Neutrophil (primary cell): ENCODE measurements around the gene TYW5.
A peak's percentile ranks its signal among the peaks of the same experiment; 100 is the strongest.

Experiments
- H3K27ac ChIP-seq: fragments of 200-600 bp; sonication (generic); 2 replicates; pipeline ENCODE4 v1.5.1; 2016; ENCODE audit warnings: mild to moderate bottlenecking, moderate library complexity
- H3K27me3 ChIP-seq: fragments of 200-600 bp; sonication (generic); 2 replicates; pipeline ENCODE4 v1.6.0; 2016; ENCODE audit warnings: mild to moderate bottlenecking
- H3K36me3 ChIP-seq: fragments of 200-600 bp; sonication (generic); 2 replicates; pipeline ENCODE4 v1.5.1; 2017
- H3K4me1 ChIP-seq, 2 experiments: fragments of 200-600 bp in 1 of 2; sonication (generic) in 1 of 2; 1 replicate in 1 of 2; 2 replicates in 1 of 2; pipeline versions ENCODE4 v1.5.1 to v1.6.1; 2013 to 2016; ENCODE audit warnings: low read depth in 1 of 2, low read length in 1 of 2, mild to moderate bottlenecking in 1 of 2, moderate library complexity in 1 of 2; ENCODE audit not compliant: control insufficient read depth in 1 of 2, insufficient read depth in 1 of 2
- H3K4me3 ChIP-seq, 2 experiments: fragments of 200-600 bp in 1 of 2; sonication (generic) in 1 of 2; 1 replicate in 1 of 2; 2 replicates in 1 of 2; pipeline ENCODE4 v1.5.1; 2013 to 2016; ENCODE audit warnings: low read depth in 1 of 2, low read length in 1 of 2, mild to moderate bottlenecking in 1 of 2, moderate library complexity in 1 of 2
- H3K9me3 ChIP-seq: fragments of 200-600 bp; sonication (generic); 2 replicates; pipeline ENCODE4 v1.5.1; 2016
- TF ChIP-seq, protein P1 (sequence below): fragments of 200-600 bp; sonication (generic); IDR thresholded peaks from 2 replicates; pipeline ENCODE4 v1.5.1; 2016; ENCODE audit warnings: antibody characterized with exemption

TYW5 gene

GRCh38 chr2:199955339-199956061 is at the start of gene TYW5, which contains the start of gene MAIP1:
Gene TYW5, minus strand, starts transcription at chr2:199955491. Its CDS starts 21 bp downstream, at chr2:199955470.
Gene MAIP1, plus strand, starts transcription at chr2:199955582. Its CDS starts 217 bp downstream, at chr2:199955799.
- H3K9me3 ChIP-seq: no peaks in the 10 kb centered on the region
- TF ChIP-seq, protein P1, sequence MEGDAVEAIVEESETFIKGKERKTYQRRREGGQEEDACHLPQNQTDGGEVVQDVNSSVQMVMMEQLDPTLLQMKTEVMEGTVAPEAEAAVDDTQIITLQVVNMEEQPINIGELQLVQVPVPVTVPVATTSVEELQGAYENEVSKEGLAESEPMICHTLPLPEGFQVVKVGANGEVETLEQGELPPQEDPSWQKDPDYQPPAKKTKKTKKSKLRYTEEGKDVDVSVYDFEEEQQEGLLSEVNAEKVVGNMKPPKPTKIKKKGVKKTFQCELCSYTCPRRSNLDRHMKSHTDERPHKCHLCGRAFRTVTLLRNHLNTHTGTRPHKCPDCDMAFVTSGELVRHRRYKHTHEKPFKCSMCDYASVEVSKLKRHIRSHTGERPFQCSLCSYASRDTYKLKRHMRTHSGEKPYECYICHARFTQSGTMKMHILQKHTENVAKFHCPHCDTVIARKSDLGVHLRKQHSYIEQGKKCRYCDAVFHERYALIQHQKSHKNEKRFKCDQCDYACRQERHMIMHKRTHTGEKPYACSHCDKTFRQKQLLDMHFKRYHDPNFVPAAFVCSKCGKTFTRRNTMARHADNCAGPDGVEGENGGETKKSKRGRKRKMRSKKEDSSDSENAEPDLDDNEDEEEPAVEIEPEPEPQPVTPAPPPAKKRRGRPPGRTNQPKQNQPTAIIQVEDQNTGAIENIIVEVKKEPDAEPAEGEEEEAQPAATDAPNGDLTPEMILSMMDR: no peak
- no peaks in the 10 kb centered on the region for H3K27me3 ChIP-seq
- H3K4me3 ChIP-seq: peak within 1 kb of the TSS; percentile 69 to 91
- H3K27ac ChIP-seq: peak within 1 kb of the TSS; percentile 81
- peaks cover 26 to 28% of the 10 kb centered on the region in 2 experiments for H3K4me1 ChIP-seq
- H3K36me3 ChIP-seq: peaks cover 17% of the 10 kb centered on the region

GRCh38 chr2:200003444-200003843 is 48.2 kb upstream of the TYW5 start:
- no peaks in the 10 kb centered on the region for H3K9me3 ChIP-seq
- H3K27ac ChIP-seq: no peak overlapping the region
- H3K4me1 ChIP-seq: no peaks in the 10 kb centered on the region
- no peak overlapping the region for H3K4me3 ChIP-seq
- H3K27me3 ChIP-seq: no peaks in the 10 kb centered on the region
- TF ChIP-seq, protein P1: no peak
- no peaks in the 10 kb centered on the region for H3K36me3 ChIP-seq

- Histone ChIP-seq H3K27ac (no peak overlapping the region), H3K9me3 (no peaks in the 10 kb centered on the region), H3K4me3 (no peak overlapping the region), H3K4me1 (no peaks in the 10 kb centered on the region), H3K36me3 (no peaks in the 10 kb centered on the region), H3K27me3 (no peaks in the 10 kb centered on the region)
- TF ChIP-seq, protein P1: no peak
Measured at GRCh38 chr2:200000444-200001163, 45.3 kb upstream of the TYW5 start.

GRCh38 chr2:199999166-199999565 is 43.9 kb upstream of the TYW5 start:
- no peaks in the 10 kb centered on the region for H3K9me3 ChIP-seq
- TF ChIP-seq, protein P1: no peak
- no peak overlapping the region for H3K4me3 ChIP-seq
- H3K27ac ChIP-seq: no peak overlapping the region
- H3K36me3 ChIP-seq: no peaks in the 10 kb centered on the region
- no peaks in the 10 kb centered on the region for H3K4me1 ChIP-seq
- no peaks in the 10 kb centered on the region for H3K27me3 ChIP-seq

- TF ChIP-seq, protein P1: no peak
Measured at GRCh38 chr2:199997296-199997695, 42.0 kb upstream of the TYW5 start.

More at GRCh38 chr2:199997296-199997695, 42.0 kb upstream of the TYW5 start:
- Histone ChIP-seq H3K27me3 (no peaks in the 10 kb centered on the region), H3K4me3 (no peak overlapping the region), H3K36me3 (no peaks in the 10 kb centered on the region), H3K27ac (no peak overlapping the region), H3K9me3 (no peaks in the 10 kb centered on the region), H3K4me1 (no peaks in the 10 kb centered on the region)
